Sciatic nerve (tissue), 2 donors: ENCODE measurements around the gene PTPRT. TPM values are rescaled to one million over a fixed set of nuclear protein-coding genes. Genes with fewer than 3 reads are reported as not detected.

Experiments used
- ATAC-seq: fragments of 200-7000 bp; cut with Tn5 transposase; one replicate; pipeline ENCODE4 v1.9.1; 2020; ENCODE audit warnings: mild to moderate bottlenecking, moderate library complexity
- DNase-seq: peaks from one replicate; pipeline ENCODE4 v3.0.0-alpha.2; 2020; ENCODE audit warnings: low spot score
- intact Hi-C: fragments of 100-400 bp; cut with DNase I; formaldehyde crosslinking; loops from one replicate; pipeline ENCODE4 v1.14.2; 2022
- total RNA-seq: library from RNA; stranded (reverse); fragmentation: NEBNext Ultra II Directional; extraction: Animal tissue kit (Norgen Biotek cat#: 25700); gene quantifications from one replicate; pipeline ENCODE4 v1.2.1, GENCODE V29; 2021
- donor health status: DM: no; HTN: no; CAD: no.
- donor health status: DM: no; HTN: no; CAD: no.

Gene PTPRT
- total RNA-seq, 1 donor from 2014 or later: 0.45 TPM

DNA sequence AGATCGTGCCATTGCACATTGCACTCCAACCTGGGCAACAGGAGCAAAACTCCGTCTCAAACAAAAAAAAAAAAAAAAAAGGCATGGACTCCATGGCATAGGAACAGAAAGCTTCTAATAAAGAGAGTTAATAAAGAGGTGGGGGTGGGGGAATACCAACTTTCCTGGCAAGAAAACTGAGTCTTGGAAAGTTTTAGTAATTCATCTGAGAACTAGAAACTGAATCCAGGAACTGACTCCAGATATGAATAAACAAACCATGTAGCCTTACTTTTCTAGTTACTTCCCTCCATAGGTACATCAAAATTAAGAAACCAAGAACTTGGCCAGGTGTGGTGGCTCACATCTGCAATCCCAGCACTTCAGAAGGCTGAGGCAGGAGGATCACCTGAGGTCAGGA is 38.5 kb downstream of the PTPRT start:
- no peak for DNase-seq
- no peak for ATAC-seq
- intact Hi-C loops: no loop called here

DNA sequence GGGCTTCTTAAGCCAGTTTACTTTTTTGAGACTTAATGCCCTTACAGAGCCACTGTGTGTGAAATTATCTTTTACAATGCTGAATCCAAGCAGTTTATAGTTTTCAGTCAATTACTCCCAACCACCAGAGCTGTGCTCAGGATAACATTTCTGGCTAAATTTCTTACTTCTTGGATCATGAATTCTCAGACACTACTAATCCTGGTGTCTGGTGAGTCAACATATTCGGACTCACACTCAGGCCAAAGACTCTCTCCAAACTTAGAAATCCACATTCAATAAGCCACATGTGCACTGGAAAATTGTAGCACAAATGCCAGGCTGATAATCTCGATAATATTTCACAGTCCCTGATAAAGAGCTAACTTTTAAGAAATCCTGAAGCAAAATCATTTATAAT is 49.0 kb downstream of the PTPRT start:
- intact Hi-C loops: no loop called here
- DNase-seq (no peak), ATAC-seq (no peak)

DNA sequence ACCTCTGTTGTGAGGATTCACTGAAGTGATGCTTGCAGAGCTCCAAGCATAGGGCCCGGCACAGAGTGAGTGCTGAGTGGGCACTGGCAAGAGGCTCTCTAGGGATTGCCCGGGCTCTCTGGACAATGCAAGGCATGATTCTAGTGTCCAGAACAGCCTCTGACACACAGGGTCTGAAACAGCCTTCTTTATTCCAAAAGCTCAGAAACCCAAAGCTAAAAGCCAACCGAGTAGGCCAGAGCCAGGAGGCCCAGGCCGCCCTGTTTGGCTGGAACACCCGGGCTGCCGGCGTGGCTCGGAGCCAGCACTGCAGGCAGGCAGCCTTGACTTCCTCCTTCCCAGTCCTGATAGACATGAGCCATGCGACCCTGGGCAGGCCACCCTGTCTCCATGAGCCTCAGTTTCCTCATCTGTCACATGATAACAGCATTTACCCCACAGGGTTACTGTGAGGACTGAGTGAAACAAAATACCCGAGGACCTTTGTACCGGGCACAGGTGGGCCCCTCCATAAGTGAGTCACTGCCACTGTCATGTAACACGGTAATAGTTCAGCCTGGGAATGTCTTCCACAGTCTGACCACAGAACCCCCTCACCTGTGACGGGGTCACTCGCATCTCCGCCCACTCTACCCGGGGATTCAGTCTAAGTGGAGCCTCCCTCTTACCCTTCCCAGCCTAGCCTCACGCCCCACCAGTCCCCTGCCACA is 51.5 kb downstream of the PTPRT start:
- DNase-seq (no peak), ATAC-seq (no peak)
- intact Hi-C loops: no loop called here

DNA sequence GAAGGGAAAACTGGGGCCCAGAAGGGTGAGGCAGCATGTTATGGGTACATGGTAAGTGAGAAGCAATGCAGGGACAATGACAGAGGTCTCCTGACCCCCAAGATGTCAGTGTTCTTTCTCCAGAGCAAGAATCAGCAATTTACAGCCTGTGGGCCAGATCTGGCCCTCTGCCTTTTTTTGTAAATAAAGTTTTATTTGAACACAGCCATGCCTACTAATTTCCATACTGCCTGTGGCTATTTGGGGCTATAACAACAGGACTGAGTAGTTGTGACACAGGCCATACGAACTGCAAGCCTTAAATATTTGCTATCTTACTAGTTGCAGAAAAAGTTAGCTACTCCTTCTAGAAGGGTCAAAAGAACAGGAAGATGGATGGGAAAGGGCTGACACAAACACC is 52.5 kb downstream of the PTPRT start:
- ATAC-seq (no peak), DNase-seq (no peak)
- intact Hi-C loops: no loop called here

DNA sequence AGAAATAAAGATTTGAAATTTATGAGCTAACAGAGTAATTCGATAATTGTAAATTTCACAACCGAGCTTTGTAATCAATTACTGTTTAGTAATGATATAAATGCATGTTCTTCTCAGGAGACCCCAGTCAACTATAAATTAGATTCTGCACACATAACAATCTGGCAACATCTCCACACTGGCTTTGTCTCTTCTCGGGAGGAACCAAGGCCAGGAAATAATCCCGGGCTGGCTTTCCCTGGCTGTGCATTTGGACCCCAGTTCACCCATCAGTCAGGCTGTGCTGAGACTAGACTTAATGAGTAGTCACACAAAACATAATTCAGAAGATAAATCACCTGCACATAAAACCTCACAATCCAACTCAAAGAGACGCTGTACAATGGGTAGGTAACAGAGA is 65.5 kb downstream of the PTPRT start:
- intact Hi-C loops: no loop called here
- ATAC-seq (no peak), DNase-seq (no peak)

DNA sequence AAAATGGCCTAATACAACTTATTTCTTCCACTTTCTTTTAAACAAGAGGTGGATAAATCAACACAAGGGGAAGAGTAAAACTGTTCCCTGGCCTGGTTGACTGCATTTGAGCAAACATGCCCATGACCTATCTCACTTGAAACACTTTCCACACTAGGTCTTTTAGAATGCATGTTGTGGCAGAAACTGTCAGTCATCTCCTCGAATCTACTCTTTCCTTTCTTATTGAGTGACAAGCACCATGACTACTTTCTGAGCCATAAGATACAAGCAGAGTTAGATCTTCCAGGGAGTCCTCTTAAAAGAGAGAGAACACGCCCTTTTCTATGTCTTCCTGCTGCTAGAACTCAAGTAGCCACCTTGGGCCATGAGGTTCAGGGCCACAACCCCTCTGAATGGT is 66.5 kb downstream of the PTPRT start:
- no peak for DNase-seq
- no peak for ATAC-seq
- intact Hi-C loops: no loop called here

DNA sequence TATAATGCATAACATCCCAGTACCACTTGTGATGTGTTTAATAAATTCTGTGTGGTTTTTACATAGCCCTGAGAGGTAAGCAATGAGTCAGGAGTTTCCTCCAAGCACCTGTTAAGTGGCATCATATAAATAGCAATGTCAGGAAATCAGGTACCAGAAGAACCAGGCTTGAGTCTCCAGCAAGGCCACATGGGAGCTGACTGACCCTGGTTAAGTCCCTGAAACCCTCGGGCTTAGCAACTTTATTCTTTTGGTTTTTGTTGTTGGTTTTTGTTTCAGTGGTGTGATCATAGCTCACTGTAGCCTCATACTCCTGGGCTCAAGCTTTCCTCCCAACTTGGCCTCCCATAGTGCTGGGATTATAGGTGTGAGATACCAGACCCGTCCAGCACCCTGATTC is 70.0 kb downstream of the PTPRT start:
- DNase-seq (no peak), ATAC-seq (no peak)
- intact Hi-C loops: no loop called here

DNA sequence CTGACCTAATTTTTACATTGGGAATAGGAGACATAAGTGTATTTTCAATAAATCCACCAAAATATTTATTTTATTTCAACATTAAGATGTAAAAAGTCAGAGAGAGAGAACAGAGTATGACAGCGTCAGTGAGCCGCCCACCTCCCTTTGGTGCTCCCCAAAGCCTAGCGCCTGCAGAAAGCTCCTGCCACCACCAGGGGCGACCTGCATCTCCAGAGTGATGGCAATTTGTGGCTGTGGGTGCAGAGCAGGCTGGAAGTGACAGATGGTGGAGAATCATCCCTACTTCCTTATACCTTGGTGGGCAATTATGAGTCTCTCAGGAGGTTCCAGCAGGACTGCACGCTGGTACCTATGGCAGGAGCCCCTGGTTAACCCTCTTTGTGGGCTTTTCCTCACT is 87.3 kb downstream of the PTPRT start:
- DNase-seq: no peak
- no peak for ATAC-seq
- intact Hi-C loops: no loop called here

DNA sequence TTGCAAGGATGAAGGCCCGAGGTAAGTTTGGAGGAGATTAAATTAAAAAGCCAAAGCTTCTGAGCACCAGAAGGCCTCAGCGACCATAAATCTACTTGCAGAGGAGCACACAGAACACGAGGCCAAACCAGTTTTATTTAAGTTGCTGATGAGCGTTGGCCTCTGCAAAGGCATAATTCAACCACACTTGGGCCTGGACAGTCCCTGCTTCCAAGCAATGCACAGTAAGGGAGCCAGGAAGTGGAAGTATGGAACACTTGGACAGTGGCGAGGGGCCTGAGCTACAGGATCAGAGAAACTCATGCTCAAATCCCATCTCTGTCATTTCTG is 92.8 kb downstream of the PTPRT start:
- DNase-seq (no peak), ATAC-seq (no peak)
- intact Hi-C loops: no loop called here

DNA sequence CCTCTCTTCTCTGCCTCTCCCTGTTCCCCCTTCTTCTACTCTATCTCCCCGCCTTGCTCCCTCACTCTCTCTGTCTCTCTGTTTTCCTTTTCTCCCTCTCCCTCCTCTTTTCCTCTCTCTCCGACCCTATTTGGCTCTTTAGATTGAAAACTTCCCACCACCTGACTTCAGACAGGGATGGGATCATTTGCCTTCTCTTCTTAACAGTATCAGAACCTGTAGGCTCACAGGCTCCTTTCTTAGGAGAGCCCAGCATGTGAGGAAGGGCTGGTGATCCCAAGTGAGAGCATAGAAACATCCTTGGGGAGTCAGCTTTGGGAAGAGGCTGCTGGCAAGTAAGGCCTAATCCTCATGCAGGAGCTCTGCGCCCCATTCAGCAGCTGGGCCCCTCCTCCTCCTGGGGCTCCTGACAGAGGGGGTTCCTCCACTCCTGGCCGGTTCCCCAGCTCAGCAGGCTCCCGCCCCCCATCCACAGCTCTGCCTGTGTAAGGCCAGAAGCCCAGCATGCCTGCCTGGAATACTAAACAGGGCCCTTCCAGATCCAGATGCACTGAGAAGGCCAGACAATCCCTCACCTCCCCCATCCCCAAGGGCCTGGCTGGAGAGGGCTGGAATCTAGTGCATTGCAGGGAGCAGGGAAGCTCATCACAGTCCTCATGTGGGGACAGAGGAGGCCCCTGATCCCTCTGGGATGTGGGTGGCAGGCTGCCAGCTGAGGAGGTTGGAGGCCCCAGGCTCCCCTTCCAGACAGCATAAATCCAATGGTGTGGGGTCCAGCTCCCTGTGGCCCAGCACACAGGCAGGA is 93.4 kb downstream of the PTPRT start:
- intact Hi-C loops: no loop called here
- ATAC-seq (no peak), DNase-seq (no peak)

DNA sequence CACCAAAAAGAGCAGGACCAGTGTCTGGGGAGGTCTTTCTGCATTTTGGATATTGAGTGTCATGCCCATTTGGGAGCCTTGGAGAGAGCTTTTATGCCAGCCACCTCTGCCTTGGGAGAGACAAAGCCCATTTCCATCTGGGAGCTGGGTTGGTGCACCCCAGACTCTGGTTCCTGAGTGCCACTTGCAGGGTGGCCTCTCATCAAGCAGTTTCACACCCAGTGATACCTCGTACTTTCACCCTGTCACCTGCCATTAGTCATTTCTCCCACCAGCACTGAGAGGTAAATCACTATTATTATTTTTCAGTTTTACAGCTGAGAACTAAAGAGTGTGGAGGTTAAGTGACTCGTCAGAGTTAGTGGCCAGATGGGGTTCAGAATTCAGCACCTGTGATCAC is 94.7 kb downstream of the PTPRT start:
- ATAC-seq (no peak), DNase-seq (no peak)
- intact Hi-C loops: no loop called here

DNA sequence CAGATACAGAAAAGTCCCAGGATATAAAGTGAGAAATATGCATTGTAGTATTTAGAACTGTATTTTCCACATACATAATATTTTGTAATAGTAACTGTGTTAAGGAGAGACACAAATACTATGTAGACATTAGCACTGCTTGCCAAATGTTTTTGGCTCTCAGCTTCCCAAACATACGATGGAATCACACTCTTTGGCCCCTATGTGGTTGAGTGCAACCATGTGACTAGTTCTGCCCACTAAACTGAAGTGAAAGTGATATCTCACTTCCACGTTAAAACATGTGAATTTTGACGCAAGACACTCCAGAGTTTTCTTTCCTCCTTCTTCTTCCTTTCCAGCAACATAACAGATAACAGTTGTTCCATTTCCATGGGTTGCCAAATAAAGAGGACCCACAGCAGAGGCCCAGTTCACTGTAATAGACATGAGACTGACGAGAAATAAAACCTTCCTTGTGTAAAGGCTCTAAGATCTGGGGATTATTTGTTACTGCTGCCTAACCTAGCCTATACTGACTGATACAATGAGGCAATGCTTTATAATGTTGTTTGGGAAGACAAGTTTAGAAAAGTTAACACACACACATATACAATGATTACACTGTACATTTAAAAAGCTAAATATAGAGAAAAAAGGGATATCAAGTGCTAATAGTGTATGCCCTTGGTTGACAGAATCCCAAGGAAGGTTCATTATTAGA is 97.2 kb downstream of the PTPRT start:
- no peak for DNase-seq
- intact Hi-C loops: no loop called here
- no peak for ATAC-seq

DNA sequence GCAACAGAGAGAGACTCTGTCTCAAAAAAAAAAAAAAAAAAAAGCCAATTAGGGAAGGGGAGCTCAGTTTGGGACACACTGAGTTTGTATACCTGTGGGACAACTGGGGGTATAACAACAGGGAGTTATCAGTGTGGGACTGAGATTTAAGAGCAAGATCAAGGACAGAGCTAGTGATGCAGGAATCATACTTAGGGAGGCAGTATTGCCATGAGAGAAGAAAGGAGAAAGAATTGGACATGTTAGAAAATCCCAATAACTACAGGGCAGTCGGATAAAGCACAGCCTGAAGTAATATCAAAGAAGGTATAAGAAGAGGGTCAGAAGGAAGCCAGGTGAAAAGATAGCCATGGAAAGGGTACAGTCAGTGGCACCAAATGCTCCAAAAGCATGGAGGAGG is 121.2 kb downstream of the PTPRT start:
- no peak for ATAC-seq
- intact Hi-C loops: no loop called here
- DNase-seq: no peak

DNA sequence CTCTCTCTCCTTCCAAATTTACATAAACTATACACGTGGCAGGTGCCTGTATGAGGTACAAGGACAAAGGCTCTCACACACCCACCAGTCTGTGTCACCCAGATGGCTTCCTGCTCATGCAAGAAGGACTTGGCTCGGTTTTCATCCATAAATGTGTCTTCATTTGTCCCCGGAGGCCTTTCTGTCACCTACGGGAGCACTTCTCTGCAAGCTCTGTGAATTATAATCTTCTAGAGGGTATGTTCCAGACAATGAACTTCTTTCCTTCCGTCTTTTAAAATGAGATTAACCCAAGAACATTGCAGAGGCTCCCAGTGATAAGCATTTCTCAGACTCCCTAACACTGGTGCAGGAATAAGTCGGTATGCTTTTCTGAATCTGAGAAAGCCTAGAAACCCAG is 123.6 kb downstream of the PTPRT start:
- ATAC-seq: no peak
- DNase-seq: no peak
- intact Hi-C loops: no loop called here

DNA sequence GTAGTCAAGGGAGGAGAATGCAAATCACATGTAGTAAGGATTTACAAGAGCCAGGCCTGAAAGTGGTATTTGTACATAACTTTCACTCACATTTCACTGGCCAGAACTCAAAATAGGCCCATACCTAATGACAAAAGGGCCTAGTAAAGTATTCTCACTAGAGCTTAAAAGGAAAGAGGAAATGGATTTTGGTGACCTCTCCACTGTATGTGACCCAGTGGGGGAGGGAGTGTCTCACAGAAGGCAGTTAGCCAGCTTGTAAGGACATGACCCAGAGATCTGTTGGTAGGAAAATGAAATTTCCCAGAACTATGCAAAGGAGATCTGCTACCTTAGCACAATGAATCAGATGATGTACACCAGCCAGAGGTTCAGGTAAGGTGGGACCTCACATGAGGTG is 124.4 kb downstream of the PTPRT start:
- ATAC-seq: no peak
- intact Hi-C loops: no loop called here
- DNase-seq: no peak

DNA sequence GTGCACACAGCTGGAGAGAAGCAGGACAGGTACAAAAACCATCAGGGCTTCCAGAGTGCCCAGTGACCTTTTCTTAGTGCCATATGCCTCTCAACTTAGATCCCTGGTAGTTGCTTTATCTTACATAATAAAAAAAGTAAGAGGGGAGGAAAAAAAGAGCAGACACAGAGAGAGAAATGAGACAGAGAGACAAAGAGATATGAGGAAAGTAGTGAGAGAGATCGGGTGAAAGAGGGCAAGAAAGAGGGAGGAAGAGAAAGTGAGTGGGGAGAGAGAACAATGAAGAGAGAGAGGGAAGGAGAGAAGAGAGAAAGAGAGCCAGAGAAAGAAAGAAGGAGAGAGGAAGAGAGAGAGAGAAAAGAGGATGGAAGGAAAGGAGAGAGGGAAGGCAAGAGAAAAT is 131.6 kb downstream of the PTPRT start:
- ATAC-seq (no peak), DNase-seq (no peak)
- intact Hi-C loops: no loop called here

DNA sequence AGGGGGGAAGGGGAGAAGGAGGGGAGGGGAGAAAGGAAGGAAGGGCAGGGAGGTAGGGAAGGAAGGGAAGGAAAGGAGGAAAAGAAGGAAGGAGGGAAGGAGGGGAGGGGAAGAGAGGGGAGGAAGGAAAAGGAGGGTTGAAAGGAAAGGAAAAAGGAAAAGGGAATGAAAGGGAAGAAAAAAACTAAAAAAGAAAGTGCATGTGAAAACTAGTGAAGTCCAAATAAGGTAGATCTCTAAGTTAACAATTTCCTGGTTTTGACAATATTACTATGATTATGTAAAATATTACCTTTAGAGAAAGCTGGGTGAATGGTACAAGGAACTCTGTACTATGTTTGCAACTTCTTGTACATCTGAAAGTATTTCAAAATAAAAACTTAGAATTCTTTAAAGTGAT is 132.4 kb downstream of the PTPRT start:
- DNase-seq (no peak), ATAC-seq (no peak)
- intact Hi-C loops: no loop called here

DNA sequence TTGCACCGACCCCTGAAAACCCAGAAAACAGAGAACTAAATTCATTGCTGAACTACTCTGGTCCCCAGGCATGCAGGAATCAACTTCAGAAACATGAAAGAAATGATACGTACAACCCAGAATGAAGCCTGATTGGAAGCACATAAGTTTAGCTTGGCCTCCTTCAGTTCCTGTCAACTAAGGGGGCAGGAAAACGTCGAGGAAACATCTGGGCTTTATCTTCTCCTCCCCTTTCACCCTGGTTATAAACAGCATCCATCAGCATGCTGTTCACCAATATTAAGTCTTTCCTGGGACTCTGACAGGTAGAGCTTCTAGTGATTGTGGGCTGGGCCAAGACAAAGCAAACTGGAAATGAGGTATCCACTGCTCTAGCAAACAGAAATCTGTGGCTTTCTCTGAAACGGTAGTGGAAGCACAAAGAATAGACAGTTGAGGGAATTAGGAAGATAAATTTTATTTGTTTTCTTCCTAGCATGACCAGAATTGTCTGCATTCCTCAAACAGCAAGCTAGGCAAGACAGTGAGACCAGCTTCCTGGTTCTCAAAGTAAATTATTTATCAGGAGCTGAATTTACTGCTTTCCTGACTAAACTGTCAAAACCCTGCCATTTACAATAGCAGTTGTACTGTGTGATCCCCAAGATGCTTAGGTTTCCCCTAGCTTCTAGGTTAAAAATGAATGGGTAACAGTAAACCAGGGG is 134.4 kb downstream of the PTPRT start:
- DNase-seq (no peak), ATAC-seq (no peak)
- intact Hi-C loops: no loop called here

DNA sequence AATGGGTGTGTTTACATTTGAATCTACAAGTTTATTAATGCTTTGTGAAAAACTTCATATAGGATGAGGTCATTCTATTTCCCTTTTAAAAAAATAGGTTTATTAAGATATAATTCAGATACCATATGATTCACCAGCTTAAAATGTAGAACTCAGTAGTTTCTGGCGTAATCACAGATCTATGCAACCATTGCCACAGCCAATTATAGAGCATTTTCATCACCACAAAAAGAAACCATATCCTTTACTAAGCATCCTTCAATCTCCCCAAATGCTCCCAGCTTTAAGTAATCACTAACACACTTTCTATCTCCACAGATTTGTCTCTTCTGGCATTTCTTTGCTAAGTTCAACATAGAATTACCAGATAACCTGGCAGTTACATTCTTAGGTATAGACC is 137.2 kb downstream of the PTPRT start:
- DNase-seq (no peak), ATAC-seq (no peak)
- intact Hi-C loops: no loop called here

DNA sequence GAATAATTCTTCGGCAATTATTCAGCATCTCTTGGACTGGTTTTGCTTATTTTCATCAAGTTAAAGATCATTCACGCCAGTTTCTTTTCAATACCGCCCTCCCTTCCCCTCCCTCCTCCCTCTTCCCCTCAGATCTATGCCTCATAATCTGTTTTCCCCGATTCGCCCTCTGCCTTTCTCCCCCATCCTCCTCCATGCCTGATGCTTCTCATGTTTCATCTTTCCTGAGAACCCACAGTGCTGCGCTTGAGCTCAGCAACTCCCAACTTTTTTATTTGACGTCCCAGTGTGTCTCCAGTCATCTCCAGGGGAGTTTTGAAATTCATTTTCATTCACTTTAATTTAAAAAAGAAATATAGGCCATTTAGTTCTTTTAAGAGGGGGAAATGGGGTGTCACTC is 142.7 kb downstream of the PTPRT start:
- intact Hi-C loops: no loop called here
- no peak for ATAC-seq
- DNase-seq: no peak
